Karpas-422 (cell line): Measurements from ENCODE around the gene PIP5K1A. TPM values are rescaled to one million over a fixed set of nuclear protein-coding genes. Genes with fewer than 3 reads are reported as not detected.

ENCODE experiments used
- DNase-seq: peaks from one replicate; pipeline ENCODE4 v3.0.0-alpha.2; 2015
- H2AFZ ChIP-seq: fragments of 200-600 bp; sonication (generic); 2 replicates; pipeline ENCODE4 v1.6.1; 2014; ENCODE audit warnings: antibody characterized with exemption, low read length, mixed read lengths
- H3K27ac ChIP-seq: fragments of 200-600 bp; sonication (generic); 2 replicates; pipeline ENCODE4 v1.5.1; 2014; ENCODE audit warnings: mild to moderate bottlenecking, low read length, moderate library complexity
- H3K27me3 ChIP-seq: fragments of 200-600 bp; sonication (generic); 2 replicates; pipeline ENCODE4 v1.6.1; 2014; ENCODE audit warnings: low read length, mixed read lengths
- H3K36me3 ChIP-seq: fragments of 200-600 bp; sonication (generic); 2 replicates; pipeline ENCODE4 v1.6.1; 2014; ENCODE audit warnings: low read length, mixed read lengths; ENCODE audit not compliant: insufficient read depth
- H3K4me1 ChIP-seq: fragments of 200-600 bp; sonication (generic); 2 replicates; pipeline ENCODE4 v1.6.1; 2014; ENCODE audit warnings: mild to moderate bottlenecking, low read length, mixed read lengths
- H3K4me2 ChIP-seq: fragments of 200-600 bp; sonication (generic); 2 replicates; pipeline ENCODE4 v1.6.1; 2014; ENCODE audit warnings: low read length, low read depth, mild to moderate bottlenecking; ENCODE audit not compliant: poor library complexity, severe bottlenecking
- H3K4me3 ChIP-seq: fragments of 200-600 bp; sonication (generic); 2 replicates; pipeline ENCODE4 v1.5.1; 2014; ENCODE audit warnings: mild to moderate bottlenecking, antibody characterized with exemption, low read length, mixed read lengths
- H3K79me2 ChIP-seq: fragments of 200-600 bp; sonication (generic); 2 replicates; pipeline ENCODE4 v1.6.1; 2014; ENCODE audit warnings: mild to moderate bottlenecking, low read length, mixed read lengths
- H3K9ac ChIP-seq: fragments of 200-600 bp; sonication (generic); 2 replicates; pipeline ENCODE4 v1.6.0; 2014; ENCODE audit warnings: low read length
- H3K9me2 ChIP-seq: fragments of 200-600 bp; sonication (generic), shearing (Covaris generic); replicated peaks from 2 replicates; pipeline ENCODE4 v1.6.0; 2014; ENCODE audit warnings: mild to moderate bottlenecking, low read length, moderate library complexity; ENCODE audit not compliant: insufficient read depth
- H3K9me3 ChIP-seq: fragments of 300-700, 200-600 bp; sonication (generic); 2 replicates; pipeline ENCODE4 v1.6.1; 2014; ENCODE audit warnings: low read length, mixed read lengths
- H4K20me1 ChIP-seq: fragments of 200-600 bp; sonication (generic); 2 replicates; pipeline ENCODE4 v1.6.1; 2014; ENCODE audit warnings: mild to moderate bottlenecking, antibody characterized with exemption, low read length, low read depth; ENCODE audit not compliant: insufficient read depth
- total RNA-seq: library from RNA; depleted of rRNA; stranded (reverse); fragments of >200 nt; shearing (Covaris generic); gene quantifications from 2 replicates; pipeline ENCODE4 v1.2.3, GENCODE V29; 2014; ENCODE audit warnings: low replicate concordance; rRNA removed

Gene PIP5K1A
- total RNA-seq, 1 experiment from 2014 or later: 75.9 TPM

DNA sequence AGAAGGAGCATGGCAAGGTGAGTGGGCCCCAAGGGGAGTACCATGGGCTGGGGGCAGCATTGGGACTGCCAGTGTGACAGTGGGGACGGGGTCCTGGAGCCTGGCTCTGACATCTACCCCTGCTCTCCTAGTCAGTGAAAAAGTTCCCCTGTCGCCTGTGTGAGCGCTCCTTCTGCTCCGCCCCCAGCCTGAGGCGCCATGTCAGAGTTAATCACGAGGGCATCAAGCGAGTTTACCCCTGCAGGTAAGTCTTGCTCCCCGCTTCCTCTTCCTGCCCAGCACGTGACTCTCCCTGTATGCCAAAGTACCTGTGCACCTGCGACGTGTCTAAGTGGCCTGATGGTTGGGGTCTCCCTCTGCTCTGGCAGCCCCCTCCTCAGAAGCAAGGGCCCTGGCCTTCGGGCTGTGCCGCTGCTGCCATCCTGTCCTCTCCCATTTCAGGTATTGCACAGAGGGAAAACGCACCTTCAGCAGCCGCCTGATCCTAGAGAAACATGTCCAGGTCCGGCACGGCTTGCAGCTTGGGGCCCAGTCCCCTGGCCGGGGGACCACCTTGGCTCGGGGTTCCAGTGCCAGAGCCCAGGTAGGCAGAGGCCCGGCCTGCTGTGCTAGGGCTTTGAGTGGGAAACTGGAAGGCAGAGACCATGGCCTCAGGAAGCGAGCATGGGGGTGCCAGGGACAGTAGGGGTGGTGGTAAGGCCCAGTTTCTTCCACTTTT, 91.8 kb downstream of the PIP5K1A start:
- Histone ChIP-seq H3K27me3 (no peaks in the 10 kb centered on the region), H3K4me3 (no peak overlapping the region), H3K4me2 (no peak overlapping the region), H3K9me2 (no peaks in the 10 kb centered on the region), H4K20me1 (0 out of 2 replicates have a peak, but pooled peaks cover 4% of the 10 kb centered on the region), H2AFZ (no peak overlapping the region), H3K4me1 (no peaks in the 10 kb centered on the region), H3K9ac (no peak overlapping the region), H3K79me2 (peaks cover 12% of the 10 kb centered on the region), H3K27ac (no peak overlapping the region), H3K36me3 (peaks cover 29% of the 10 kb centered on the region), H3K9me3 (no peaks in the 10 kb centered on the region)
- DNase-seq: no peak

DNA sequence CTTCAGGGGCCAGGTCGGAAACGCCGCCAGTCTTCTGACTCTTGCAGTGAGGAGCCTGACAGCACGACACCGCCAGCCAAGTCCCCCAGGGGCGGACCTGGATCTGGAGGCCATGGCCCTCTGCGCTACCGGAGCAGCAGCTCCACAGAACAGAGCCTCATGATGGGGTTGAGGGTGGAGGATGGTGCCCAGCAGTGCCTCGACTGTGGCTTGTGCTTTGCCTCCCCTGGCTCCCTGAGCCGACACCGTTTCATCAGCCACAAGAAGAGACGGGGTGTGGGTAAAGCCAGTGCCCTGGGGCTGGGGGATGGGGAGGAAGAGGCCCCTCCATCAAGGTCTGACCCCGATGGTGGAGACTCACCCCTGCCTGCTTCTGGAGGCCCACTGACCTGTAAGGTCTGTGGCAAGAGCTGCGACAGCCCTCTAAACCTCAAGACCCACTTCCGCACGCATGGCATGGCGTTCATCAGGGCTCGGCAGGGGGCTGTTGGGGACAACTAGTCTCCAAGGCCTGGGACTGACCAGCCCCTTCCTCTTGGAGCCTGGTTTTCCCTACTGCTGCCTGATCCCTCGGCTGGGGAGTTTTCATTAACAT, 92.5 kb downstream of the PIP5K1A start:
- Histone ChIP-seq H2AFZ (no peak overlapping the region), H4K20me1 (0 out of 2 replicates have a peak, but pooled peaks cover 4% of the 10 kb centered on the region), H3K4me1 (no peaks in the 10 kb centered on the region), H3K9me2 (no peaks in the 10 kb centered on the region), H3K79me2 (peaks cover 8% of the 10 kb centered on the region), H3K9me3 (no peaks in the 10 kb centered on the region), H3K9ac (no peak overlapping the region), H3K4me2 (no peak overlapping the region), H3K27me3 (no peaks in the 10 kb centered on the region), H3K4me3 (no peak overlapping the region), H3K27ac (no peak overlapping the region), H3K36me3 (peaks cover 29% of the 10 kb centered on the region)
- DNase-seq: no peak

DNA sequence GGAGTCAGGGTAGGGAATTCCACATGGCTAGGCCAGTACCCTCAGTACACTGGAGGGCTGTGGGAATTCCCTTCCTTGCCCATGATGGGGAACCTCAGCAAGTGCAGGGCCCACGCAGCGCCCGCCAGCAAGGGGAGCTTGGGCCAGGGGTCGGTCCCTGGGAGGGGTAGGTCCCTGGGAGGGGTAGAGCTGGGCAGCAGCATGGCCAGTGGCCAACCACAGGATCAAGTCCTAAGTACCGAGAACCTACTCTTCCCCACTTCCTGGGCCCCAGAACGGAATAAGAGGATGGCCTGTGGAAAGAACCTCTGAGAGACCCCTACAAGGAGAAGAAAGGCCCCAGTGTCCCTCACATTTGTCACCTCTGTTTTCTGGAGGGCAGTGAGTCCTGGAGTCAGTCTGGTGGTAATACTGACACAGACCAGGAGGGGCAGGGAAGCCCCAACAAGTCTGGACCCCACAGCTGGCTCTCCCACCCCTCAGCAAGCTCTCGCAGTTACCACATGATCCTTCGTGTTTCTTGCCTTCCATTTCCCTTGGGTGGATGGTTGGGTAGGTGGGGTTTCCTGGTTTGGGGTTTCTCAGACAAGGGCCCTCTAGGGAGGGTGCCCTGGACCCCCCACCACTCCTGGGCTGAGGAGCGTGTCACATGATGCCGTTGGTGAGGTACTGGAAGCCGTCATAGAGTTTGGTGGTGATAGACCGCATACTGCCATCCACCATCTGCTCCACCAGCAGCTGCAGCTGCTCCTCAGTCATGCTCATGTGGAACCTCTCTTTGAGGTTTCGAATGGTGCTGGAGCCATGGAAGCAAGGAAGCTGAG, 94.1 kb downstream of the PIP5K1A start:
- H3K4me1 ChIP-seq: no peaks in the 10 kb centered on the region

GRCh38 chr1:151293093-151293492, 94.7 kb downstream of the PIP5K1A start:
- Histone ChIP-seq H3K9ac (no peak overlapping the region), H4K20me1 (0 out of 2 replicates have a peak, but pooled peaks cover 4% of the 10 kb centered on the region), H3K4me2 (no peak overlapping the region), H3K4me3 (no peak overlapping the region), H3K79me2 (no peaks in the 10 kb centered on the region), H3K27ac (no peak overlapping the region), H3K9me3 (no peaks in the 10 kb centered on the region), H3K27me3 (no peaks in the 10 kb centered on the region), H3K4me1 (no peaks in the 10 kb centered on the region), H2AFZ (no peak overlapping the region), H3K9me2 (no peaks in the 10 kb centered on the region), H3K36me3 (peaks cover 32% of the 10 kb centered on the region)
- no peak for DNase-seq

More for the DNA sequence above, 94.1 kb downstream of the PIP5K1A start:
- Histone ChIP-seq H3K36me3 (peaks cover 28% of the 10 kb centered on the region), H3K9me3 (no peaks in the 10 kb centered on the region), H3K79me2 (0 out of 2 replicates have a peak, but pooled peaks cover 1% of the 10 kb centered on the region), H4K20me1 (0 out of 2 replicates have a peak, but pooled peaks cover 4% of the 10 kb centered on the region), H3K9me2 (no peaks in the 10 kb centered on the region), H3K27ac (no peak overlapping the region), H3K4me2 (no peak overlapping the region), H2AFZ (no peak overlapping the region), H3K9ac (no peak overlapping the region), H3K4me3 (no peak overlapping the region), H3K27me3 (no peaks in the 10 kb centered on the region)
- no peak for DNase-seq

DNA sequence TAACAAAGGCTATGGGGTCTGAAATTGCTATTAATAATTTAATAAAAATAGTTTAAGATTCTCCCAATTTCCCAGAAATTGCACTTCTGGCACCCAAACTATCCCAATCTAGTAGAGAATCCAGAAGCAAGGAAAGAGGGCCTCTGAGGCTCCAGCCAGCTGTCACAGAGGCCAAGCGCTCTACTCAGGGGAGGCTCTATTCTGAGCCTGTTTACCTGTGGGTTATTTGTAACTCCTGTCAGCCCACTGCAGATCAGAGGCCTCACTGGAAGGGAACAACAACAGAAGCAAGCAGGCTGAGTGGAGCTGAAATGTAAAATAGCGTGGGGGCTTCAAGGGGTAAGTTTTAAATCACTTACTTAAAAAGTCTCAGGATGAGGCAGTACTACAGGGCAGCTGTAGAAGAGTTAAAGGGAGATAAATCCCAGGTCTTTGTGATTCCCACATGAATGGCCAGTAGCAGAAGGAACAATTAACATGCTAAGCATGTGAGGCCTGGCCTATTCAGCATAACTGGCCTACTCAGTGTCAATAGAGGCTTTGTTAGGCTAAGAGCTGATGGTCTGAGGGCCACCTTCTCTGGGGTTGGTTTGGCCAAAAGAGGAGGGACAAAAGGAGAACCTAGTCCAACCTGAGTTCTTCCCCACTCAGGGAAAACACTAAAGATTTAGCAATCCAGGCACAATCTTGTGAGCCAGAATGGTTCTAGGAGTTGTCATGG, 96.5 kb downstream of the PIP5K1A start:
- H3K9ac ChIP-seq: no peak overlapping the region
- H2AFZ ChIP-seq: no peak overlapping the region
- no peaks in the 10 kb centered on the region for H3K4me1 ChIP-seq
- H3K4me3 ChIP-seq: no peak overlapping the region
- H3K9me3 ChIP-seq: no peaks in the 10 kb centered on the region
- H3K79me2 ChIP-seq: no peaks in the 10 kb centered on the region
- H4K20me1 ChIP-seq: no peaks in the 10 kb centered on the region
- H3K27ac ChIP-seq: no peak overlapping the region
- H3K36me3 ChIP-seq: peaks cover 33% of the 10 kb centered on the region
- no peaks in the 10 kb centered on the region for H3K9me2 ChIP-seq
- DNase-seq: no peak
- H3K27me3 ChIP-seq: no peaks in the 10 kb centered on the region
- H3K4me2 ChIP-seq: no peak overlapping the region

Other genes starting within 250 kb of the PIP5K1A start
- 91.6 and 140 TPM in 2 replicates for gene CERS2, start 223.7 kb upstream of the PIP5K1A start, total RNA-seq
- gene ANXA9, start 216.3 kb upstream of the PIP5K1A start, total RNA-seq: 0.19 and 0.47 TPM in 2 replicates
- 9.9 and 13.0 TPM in 2 replicates for gene MINDY1, start 191.7 kb upstream of the PIP5K1A start, total RNA-seq
- gene PRUNE1, start 190.1 kb upstream of the PIP5K1A start, total RNA-seq: 28.8 and 35.0 TPM in 2 replicates
- 0.63 and 1.4 TPM in 2 replicates for gene BNIPL, start 162.0 kb upstream of the PIP5K1A start, total RNA-seq
- gene C1orf56, start 150.8 kb upstream of the PIP5K1A start, total RNA-seq: 2.5 and 4.6 TPM in 2 replicates
- gene CDC42SE1, start 138.9 kb upstream of the PIP5K1A start, total RNA-seq: 90.8 and 100 TPM in 2 replicates
- gene MLLT11, start 138.2 kb upstream of the PIP5K1A start, total RNA-seq: 5.3 and 8.3 TPM in 2 replicates
- 6.7 and 6.9 TPM in 2 replicates for gene GABPB2, start 127.8 kb upstream of the PIP5K1A start, total RNA-seq
- 1.4 and 1.6 TPM in 2 replicates for gene SEMA6C, start 51.9 kb upstream of the PIP5K1A start, total RNA-seq
- 29.3 and 30.7 TPM in 2 replicates for gene TNFAIP8L2, start 41.9 kb upstream of the PIP5K1A start, total RNA-seq
- 2.1 and 6.6 TPM in 2 replicates for gene LYSMD1, start 32.6 kb upstream of the PIP5K1A start, total RNA-seq
- 78.9 and 84.1 TPM in 2 replicates for gene SCNM1, start 32.4 kb upstream of the PIP5K1A start, total RNA-seq
- gene TMOD4, start 22.6 kb upstream of the PIP5K1A start, total RNA-seq: 0.52 TPM in 1 of 2 replicates, not detected in the other
- gene VPS72, start 8.4 kb upstream of the PIP5K1A start, total RNA-seq: 54.4 and 59.8 TPM in 2 replicates
- 99.7 and 167 TPM in 2 replicates for gene PSMD4, start 56.2 kb downstream of the PIP5K1A start, total RNA-seq
- gene ZNF687, start 83.7 kb downstream of the PIP5K1A start, total RNA-seq: 21.3 and 33.5 TPM in 2 replicates
- gene PI4KB, start 128.9 kb downstream of the PIP5K1A start, total RNA-seq: 29.4 and 42.6 TPM in 2 replicates
- 101 and 159 TPM in 2 replicates for gene RFX5, start 148.7 kb downstream of the PIP5K1A start, total RNA-seq
- gene SELENBP1, start 174.2 kb downstream of the PIP5K1A start, total RNA-seq: not detected in 2 replicates
- 346 and 381 TPM in 2 replicates for gene PSMB4, start 201.0 kb downstream of the PIP5K1A start, total RNA-seq